ENCODE data around the gene PDE11A.

GRCh38 chr2:177584030-177584692 lies 488.4 kb downstream of the PDE11A start:
- no peak for TF ChIP-seq CBX5 (IDR thresholded peaks at IDR 0.05; ENCODE audit: low read depth, low read length)
- no peak for TF ChIP-seq EP300 (IDR thresholded peaks at IDR 0.05; ENCODE audit: borderline replicate concordance in 1 of 2, low read depth in 2 of 2, low read length in 2 of 2)
- no peak for TF ChIP-seq BRCA1 (IDR thresholded peaks at IDR 0.05; ENCODE audit: low read depth, low read length)
- TF ChIP-seq CTCF (IDR thresholded peaks at IDR 0.05; ENCODE audit: control extremely low read depth in 1 of 3, insufficient read depth in 1 of 3, low read depth in 1 of 3, low read length in 3 of 3) = no peak
- no peak for TF ChIP-seq SRF (IDR thresholded peaks at IDR 0.05; ENCODE audit: low read depth, low read length)
- no peak for TF ChIP-seq TBP (IDR thresholded peaks at IDR 0.05; ENCODE audit: low read depth, low read length)

All from H1 (cell line).